ENCODE measurements around the gene UBE2I.

Gene UBE2I

GRCh38 chr16:1330931-1331711 is 21.7 kb downstream of the UBE2I start:
- no peak for DNase-seq (ENCODE audit: low read depth)

- DNase-seq (ENCODE audit: low read depth), result peak; percentile 57
Observed at GRCh38 chr16:1331712-1332617, 22.5 kb downstream of the UBE2I start.

GRCh38 chr16:1332618-1333148 is 23.2 kb downstream of the UBE2I start:
- DNase-seq (ENCODE audit: low read depth), result no peak

- DNase-seq (ENCODE audit: low read depth), result peak; percentile 37
Observed at GRCh38 chr16:1333149-1333812, 23.8 kb downstream of the UBE2I start, which contains the start of gene BAIAP3. Gene BAIAP3, plus strand, starts transcription at chr16:1333645. Its CDS starts 4,905 bp downstream, at chr16:1338550.

GRCh38 chr16:1333854-1334700 is 24.6 kb downstream of the UBE2I start:
- DNase-seq (ENCODE audit: low read depth), result no peak

- DNase-seq (ENCODE audit: low read depth), result no peak
Observed at GRCh38 chr16:1334739-1335138, 25.3 kb downstream of the UBE2I start.

GRCh38 chr16:1335211-1335971 is 26.0 kb downstream of the UBE2I start:
- no peak for DNase-seq (ENCODE audit: low read depth)

- no peak for DNase-seq (ENCODE audit: low read depth)
Observed at GRCh38 chr16:1335996-1336395, 26.6 kb downstream of the UBE2I start.

- no peak for DNase-seq (ENCODE audit: low read depth)
Observed at GRCh38 chr16:1336619-1337018, 27.2 kb downstream of the UBE2I start.

GRCh38 chr16:1337486-1337885 is 28.1 kb downstream of the UBE2I start:
- DNase-seq (ENCODE audit: low read depth), result no peak

- peak; percentile 22 for DNase-seq (ENCODE audit: low read depth)
Observed at GRCh38 chr16:1338119-1338730, 28.8 kb downstream of the UBE2I start.

GRCh38 chr16:1338855-1339675 is 29.6 kb downstream of the UBE2I start:
- DNase-seq (ENCODE audit: low read depth), result no peak

- DNase-seq (ENCODE audit: low read depth), result no peak
Observed at GRCh38 chr16:1340730-1341494, 31.5 kb downstream of the UBE2I start.

- no peak for DNase-seq (ENCODE audit: low read depth)
Observed at GRCh38 chr16:1341495-1342420, 32.3 kb downstream of the UBE2I start.

GRCh38 chr16:1342526-1343427 is 33.3 kb downstream of the UBE2I start:
- DNase-seq (ENCODE audit: low read depth), result peak; percentile 93

All from EH (cell line).